NCI-H187 treated with DMSO at 0.1 percent for 48 hours (cell line): ENCODE data around the gene NPNT.

Source experiments
- DNase-seq: peaks from one replicate; lab custom pipeline; 2025; lab: John Stamatoyannopoulos, UW

NPNT gene

GRCh38 chr4:105969575-105969974 lies 74.3 kb downstream of the NPNT start:
- no peak for DNase-seq

GRCh38 chr4:105970371-105970770 lies 75.1 kb downstream of the NPNT start:
- no peak for DNase-seq

GRCh38 chr4:105971036-105971435 lies 75.8 kb downstream of the NPNT start:
- DNase-seq = no peak

- no peak for DNase-seq
These were observed 77.8 kb downstream of the NPNT start for GRCh38 chr4:105972946-105973621.

- DNase-seq = no peak
These were observed 81.6 kb downstream of the NPNT start for GRCh38 chr4:105976915-105977314.

- no peak for DNase-seq
These were observed 83.5 kb downstream of the NPNT start for GRCh38 chr4:105978684-105979296.

GRCh38 chr4:105979506-105979905 lies 84.2 kb downstream of the NPNT start:
- no peak for DNase-seq

- DNase-seq = no peak
These were observed 93.4 kb downstream of the NPNT start for GRCh38 chr4:105988671-105989070.

- DNase-seq = no peak
These were observed 94.4 kb downstream of the NPNT start for GRCh38 chr4:105989485-105990242.

- no peak for DNase-seq
These were observed 95.7 kb downstream of the NPNT start for GRCh38 chr4:105990933-105991332.

GRCh38 chr4:105991726-105992125 lies 96.5 kb downstream of the NPNT start:
- no peak for DNase-seq

- no peak for DNase-seq
These were observed 97.5 kb downstream of the NPNT start for GRCh38 chr4:105992641-105993305.

- DNase-seq = no peak
These were observed 98.8 kb downstream of the NPNT start for GRCh38 chr4:105994061-105994460.

- no peak for DNase-seq
These were observed 99.7 kb downstream of the NPNT start for GRCh38 chr4:105994841-105995501.

- DNase-seq = no peak
These were observed 101.6 kb downstream of the NPNT start for GRCh38 chr4:105996845-105997244.

GRCh38 chr4:105998171-105999063 lies 103.1 kb downstream of the NPNT start:
- DNase-seq = no peak

- DNase-seq = no peak
These were observed 107.7 kb downstream of the NPNT start for GRCh38 chr4:106002994-106003393.

GRCh38 chr4:106010761-106011160 lies 115.5 kb downstream of the NPNT start:
- DNase-seq = no peak

GRCh38 chr4:106011387-106011786 lies 116.1 kb downstream of the NPNT start:
- DNase-seq = no peak

GRCh38 chr4:106017975-106018374 lies 122.7 kb downstream of the NPNT start:
- no peak for DNase-seq

GRCh38 chr4:106019771-106020170 lies 124.5 kb downstream of the NPNT start:
- no peak for DNase-seq
